Dermis lymphatic vessel endothelial cell (primary cell): ENCODE data around the gene ZNF200. TPM values are rescaled to one million over a fixed set of nuclear protein-coding genes. Genes with fewer than 3 reads are reported as not detected.

Source experiments
- total RNA-seq: library from RNA; depleted of rRNA; stranded (reverse); fragments of >200 nt; gene quantifications from 2 replicates; pipeline ENCODE4 v1.2.1, GENCODE V29; 2014

The ZNF200 gene, protein sequence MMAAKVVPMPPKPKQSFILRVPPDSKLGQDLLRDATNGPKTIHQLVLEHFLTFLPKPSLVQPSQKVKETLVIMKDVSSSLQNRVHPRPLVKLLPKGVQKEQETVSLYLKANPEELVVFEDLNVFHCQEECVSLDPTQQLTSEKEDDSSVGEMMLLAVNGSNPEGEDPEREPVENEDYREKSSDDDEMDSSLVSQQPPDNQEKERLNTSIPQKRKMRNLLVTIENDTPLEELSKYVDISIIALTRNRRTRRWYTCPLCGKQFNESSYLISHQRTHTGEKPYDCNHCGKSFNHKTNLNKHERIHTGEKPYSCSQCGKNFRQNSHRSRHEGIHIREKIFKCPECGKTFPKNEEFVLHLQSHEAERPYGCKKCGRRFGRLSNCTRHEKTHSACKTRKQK
- total RNA-seq = 9.2 and 10.8 TPM in 2 replicates

DNA sequence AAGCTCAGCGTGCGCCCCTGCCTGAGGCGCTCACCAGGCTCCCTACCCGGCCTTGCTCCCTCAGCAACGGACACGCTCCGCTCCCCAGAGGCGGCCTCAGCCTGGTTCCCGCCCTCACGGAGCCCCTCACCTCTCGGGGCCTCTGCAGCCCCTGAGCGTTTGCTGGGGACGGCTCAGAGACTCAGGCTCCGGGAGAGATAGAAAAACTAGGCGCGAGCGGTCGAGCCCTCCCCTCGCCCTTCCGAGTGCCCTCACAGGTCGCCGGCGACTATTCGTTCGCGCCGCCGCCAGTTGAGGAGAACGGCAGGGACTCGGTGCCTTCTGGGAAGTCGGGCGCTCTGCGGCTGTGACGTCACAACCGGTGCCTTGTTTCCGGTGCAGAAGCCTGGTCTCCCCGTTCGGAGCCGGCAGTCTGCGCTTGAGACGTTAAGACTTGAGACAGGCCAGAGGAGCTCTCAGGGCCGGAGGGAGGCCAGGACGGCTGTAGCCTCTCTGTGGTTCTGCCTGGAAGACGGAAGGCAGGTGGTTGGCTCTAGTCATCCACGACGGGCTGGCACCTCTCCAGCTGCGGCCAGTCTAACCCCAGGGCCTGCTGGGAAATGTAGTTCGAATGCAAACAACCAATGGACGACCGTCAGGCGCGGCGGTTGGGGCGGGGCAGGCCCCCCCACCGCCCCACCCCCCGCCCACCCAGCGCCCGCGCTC is at the start of gene ZNF200:
Gene ZNF200 (minus strand): TSS at position 302 of the 705 bp plus-strand sequence. CDS start 1,403 bp downstream, outside the sequence.

DNA sequence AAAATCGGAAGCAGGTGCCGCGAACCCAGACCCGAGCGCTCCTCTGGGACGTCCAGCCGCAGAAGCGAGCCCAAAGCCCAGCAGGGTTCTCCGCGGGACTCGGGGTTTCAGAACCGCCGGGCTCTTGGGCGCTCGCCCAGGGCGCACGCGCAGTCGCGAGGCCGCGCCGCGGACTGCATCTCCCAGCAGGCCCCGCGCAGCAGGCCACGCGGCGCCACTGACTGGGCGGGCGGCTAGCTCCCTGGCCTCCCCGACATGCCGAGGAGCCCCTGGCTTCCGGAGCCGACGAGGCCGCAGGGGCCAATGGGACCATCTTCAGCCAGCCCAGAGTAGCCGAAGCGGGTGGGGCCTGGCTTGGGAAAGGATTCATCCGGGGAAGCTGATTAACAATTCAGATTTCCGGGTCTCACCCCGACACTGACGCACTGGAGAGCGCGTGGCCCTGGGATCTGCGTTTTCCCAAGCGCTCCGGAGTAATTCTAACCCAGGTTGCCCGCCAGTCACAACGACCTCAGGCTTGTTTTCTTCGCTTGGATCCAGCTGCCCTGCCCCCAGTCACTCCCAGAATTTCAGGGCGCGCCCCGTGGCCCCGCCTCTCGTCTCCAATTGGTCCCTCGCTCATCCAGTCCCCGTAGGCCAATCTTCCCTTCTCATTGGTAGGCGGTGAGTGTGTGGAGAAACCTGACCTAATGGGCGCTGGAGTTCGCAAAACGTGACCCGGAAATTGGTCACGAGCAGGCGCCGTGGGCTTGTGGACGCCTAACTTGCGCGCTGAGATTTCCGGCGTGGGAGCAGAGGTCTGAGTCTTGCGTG is 48.0 kb upstream of the ZNF200 start, which contains the start of gene ZNF263:
Gene ZNF263 (plus strand): TSS at position 762 of the 813 bp plus-strand sequence. CDS start 328 bp downstream, outside the sequence.

DNA sequence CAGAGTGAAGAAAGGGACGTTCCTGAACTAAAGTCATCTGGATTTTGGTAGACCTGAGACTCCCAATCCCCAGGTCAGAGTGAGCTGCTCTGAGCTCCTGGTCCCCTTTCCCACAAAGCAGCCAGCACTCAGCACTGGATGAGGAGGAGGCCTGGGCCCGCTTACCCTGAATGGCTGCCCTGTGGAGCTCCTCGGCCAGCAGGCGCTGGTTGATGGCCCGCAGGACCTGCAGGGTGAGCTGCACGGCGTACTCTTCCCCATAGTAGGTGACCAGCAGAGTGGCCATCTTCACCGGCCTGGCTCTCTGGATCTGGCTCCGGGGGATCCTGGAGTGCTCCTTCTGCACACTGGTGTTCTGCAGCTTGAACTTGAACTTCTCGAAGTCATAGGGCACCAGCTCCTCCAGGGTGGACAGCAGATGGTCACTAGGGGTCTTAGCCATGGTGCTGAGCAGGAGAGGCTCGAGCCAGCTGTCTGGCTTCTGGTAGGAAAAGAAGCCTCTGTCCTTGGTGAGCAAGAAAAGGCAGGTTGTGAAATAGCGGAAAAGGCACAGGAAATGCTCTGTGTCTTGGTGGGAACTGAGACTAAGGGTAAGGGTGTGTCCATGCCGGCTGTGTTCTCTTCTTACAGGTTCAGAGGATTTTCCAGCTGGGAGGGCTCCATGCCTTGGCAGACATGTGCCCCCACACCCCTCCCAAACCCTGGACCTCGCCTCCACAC is 21.3 kb upstream of the ZNF200 start, which contains the start of gene MEFV:
Gene MEFV (minus strand): TSS at position 488 of the 720 bp plus-strand sequence. CDS start 46 bp downstream, at position 442.

DNA sequence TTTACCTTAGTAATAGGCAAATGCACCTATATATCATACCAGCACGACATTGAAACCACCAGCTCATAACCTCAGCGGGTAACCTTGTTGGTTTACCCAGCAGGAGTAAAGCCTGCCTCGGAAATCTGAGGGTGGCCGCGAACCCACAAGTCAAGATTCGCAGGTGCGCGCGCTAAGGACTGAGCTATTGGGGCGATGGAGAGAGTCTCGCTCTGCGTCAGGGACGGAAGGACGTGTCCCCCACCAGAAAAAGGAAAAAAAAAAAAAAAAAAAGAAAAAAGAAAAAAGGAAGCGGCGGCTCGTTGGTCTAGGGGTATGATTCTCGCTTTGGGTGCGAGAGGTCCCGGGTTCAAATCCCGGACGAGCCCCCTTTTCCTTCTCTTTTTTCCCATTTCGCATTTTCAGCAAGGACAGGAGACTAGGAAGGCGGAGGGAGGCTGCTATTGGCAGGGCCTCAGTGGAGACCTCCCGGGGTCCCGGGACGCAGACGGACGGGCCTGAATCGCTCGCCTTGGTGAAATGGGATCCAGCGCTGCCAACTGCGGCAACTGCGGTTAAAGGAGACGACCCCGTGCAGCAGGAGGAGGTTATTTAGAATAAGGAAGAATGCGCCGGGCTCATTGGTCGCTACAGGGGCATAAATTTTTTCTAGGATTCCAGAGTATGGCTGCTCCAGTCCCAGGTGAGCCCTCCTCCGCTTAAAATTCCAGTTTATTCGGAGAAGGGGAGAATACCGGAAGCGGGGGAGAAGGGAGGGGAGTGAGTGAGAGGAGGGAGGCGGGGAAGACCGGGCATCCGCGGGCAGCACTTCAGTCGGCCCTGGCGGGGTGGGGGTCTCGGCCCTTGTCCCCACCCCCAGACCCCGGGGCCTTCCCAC is 46.9 kb downstream of the ZNF200 start, which contains the start of gene OR1F1:
Gene OR1F1 (plus strand): TSS at position 407 of the 877 bp plus-strand sequence.

Other genes starting within 250 kb of the ZNF200 start
- not detected in 2 replicates for gene CLDN9, start 222.2 kb downstream of the ZNF200 start, total RNA-seq
- not detected in 2 replicates for gene CLDN6, start 217.0 kb downstream of the ZNF200 start, total RNA-seq
- 15.0 and 30.8 TPM in 2 replicates for gene TNFRSF12A, start 214.8 kb downstream of the ZNF200 start, total RNA-seq
- gene HCFC1R1, start 211.2 kb downstream of the ZNF200 start, total RNA-seq = 2.4 TPM in 2 replicates
- gene THOC6, start 211.1 kb downstream of the ZNF200 start, total RNA-seq = 14.7 and 21.3 TPM in 2 replicates
- not detected in 2 replicates for gene BICDL2, start 198.2 kb downstream of the ZNF200 start, total RNA-seq
- under 0.01 TPM in 1 of 2 replicates, not detected in the other for gene MMP25, start 188.6 kb downstream of the ZNF200 start, total RNA-seq
- 5.2 and 9.9 TPM in 2 replicates for gene IL32, start 169.5 kb downstream of the ZNF200 start, total RNA-seq
- gene ZSCAN10, start 135.9 kb downstream of the ZNF200 start, total RNA-seq = not detected in 2 replicates
- gene ZNF205, start 122.6 kb downstream of the ZNF200 start, total RNA-seq = 10.6 and 13.4 TPM in 2 replicates
- 2.7 and 4.3 TPM in 2 replicates for gene ZNF213, start 100.1 kb downstream of the ZNF200 start, total RNA-seq
- gene OR1F1, start 47.0 kb downstream of the ZNF200 start, total RNA-seq = not detected in 2 replicates
- not detected in 2 replicates for gene MEFV, start 21.5 kb upstream of the ZNF200 start, total RNA-seq
- gene ZNF263, start 48.3 kb upstream of the ZNF200 start, total RNA-seq = 49.3 and 52.3 TPM in 2 replicates
- gene TIGD7, start 70.3 kb upstream of the ZNF200 start, total RNA-seq = 4.4 TPM in 2 replicates
- 18.1 and 19.0 TPM in 2 replicates for gene ZNF75A, start 70.3 kb upstream of the ZNF200 start, total RNA-seq
- gene OR2C1, start 120.7 kb upstream of the ZNF200 start, total RNA-seq = 0.09 and 0.11 TPM in 2 replicates
- gene ZSCAN32, start 165.8 kb upstream of the ZNF200 start, total RNA-seq = 10.1 and 12.2 TPM in 2 replicates
- gene ZNF174, start 166.1 kb upstream of the ZNF200 start, total RNA-seq = 5.1 and 6.2 TPM in 2 replicates
- 2.8 and 2.9 TPM in 2 replicates for gene ZNF597, start 208.3 kb upstream of the ZNF200 start, total RNA-seq
- 13.1 and 13.7 TPM in 2 replicates for gene NAA60, start 208.5 kb upstream of the ZNF200 start, total RNA-seq